ENCODE measurements around the gene OSTN. TPM values are rescaled to one million over a fixed set of nuclear protein-coding genes. Genes with fewer than 3 reads are reported as not detected.

Gene OSTN
- not detected in 2 replicates for total RNA-seq

GRCh38 chr3:191198932-191199331, at the start of gene OSTN:
TSS of gene OSTN (plus strand) at chr3:191199241. CDS start at chr3:191212533, 13,292 bp downstream.

Other genes starting within 250 kb of the OSTN start
- gene CCDC50, start 130.2 kb downstream of the OSTN start, total RNA-seq, result 67.3 and 77.0 TPM in 2 replicates
- gene UTS2B, start 131.3 kb downstream of the OSTN start, total RNA-seq, result 0.07 TPM in 1 of 2 replicates, not detected in the other